SW480 (cell line): ENCODE results near the gene ACCSL.

Experiments used
- DNase-seq: peaks from one replicate; pipeline ENCODE4 v3.0.0-alpha.2; 2016; ENCODE audit warnings: low spot score

ACCSL gene

GRCh38 chr11:44097821-44098220 is 50.0 kb downstream of the ACCSL start:
- DNase-seq, result no peak

DNA sequence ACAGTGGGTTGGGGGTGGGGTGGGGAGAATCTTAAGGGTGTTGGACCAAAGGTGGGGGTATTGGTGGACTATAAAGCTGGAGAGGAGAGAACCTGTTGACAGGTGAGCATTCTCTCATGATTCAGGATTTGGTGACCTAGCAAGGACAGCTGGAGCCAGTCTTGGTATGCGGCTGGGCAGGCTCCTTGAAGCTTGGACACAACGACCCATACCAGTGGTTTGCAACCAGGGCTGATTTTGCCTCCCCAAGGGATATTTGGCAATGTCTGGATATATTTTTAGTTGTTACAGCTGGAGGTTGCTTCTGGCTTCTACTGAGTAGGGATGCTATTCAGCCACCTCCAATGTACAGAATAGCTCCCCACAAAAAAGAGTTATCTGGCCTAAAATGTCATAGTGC is 53.3 kb downstream of the ACCSL start:
- DNase-seq, result no peak

DNA sequence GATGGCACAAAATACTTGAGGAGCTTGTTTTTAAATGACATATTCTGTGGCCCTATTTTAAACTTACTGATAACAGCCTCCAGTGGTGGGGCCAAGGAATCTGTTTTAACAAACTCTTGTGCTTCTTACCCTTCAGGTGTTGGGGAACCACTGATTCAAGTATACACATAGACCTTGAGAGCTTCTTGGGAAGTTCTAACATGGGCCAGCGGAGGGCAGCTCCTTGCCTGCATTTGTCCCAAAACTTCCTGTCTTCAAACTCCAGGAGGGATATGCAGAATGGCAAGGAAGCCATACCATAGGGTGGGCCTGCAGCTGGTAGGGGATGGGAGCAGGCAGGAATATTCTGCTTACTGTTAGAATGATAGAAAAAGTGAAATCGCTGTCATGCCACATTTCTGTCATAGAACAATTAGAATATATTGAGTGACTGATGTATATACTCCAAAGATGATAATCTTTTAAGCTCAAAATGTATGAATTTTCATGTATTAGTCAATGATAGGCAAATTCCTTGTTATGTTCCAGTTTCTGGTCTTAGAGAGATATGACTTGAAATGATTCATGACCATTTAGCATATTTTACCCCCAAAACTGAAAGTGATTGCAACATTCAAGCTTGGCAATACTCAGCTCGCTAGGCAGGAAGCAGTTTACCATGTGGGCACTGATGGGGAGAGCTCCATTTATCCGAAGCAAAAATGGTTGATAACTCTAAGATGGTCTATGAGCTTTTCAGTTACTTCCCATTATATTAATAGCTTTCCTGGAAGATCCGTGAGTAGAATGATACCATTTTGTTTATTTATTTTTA is 56.9 kb downstream of the ACCSL start:
- DNase-seq, result no peak

DNA sequence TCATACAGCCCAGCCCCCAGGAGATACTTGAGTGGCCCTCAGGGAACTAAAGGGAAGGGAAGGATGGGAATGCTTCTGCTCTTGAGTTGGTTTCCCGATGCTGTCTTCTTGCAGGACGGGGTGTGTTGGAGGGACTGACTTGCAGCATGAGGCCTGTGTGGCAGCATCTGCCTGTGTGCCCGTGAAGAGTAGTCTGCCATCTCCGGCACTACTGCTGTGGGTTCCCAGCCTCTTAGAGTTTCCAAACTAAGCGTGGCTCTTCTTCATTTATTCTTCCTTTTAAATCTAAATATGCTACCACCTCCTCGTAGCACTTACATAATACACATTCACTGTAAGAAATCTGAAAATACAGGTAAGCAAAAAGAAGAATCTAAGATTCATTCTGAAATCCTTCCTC is 60.5 kb downstream of the ACCSL start:
- DNase-seq, result no peak
